ENCODE data around the gene DAP.

The DAP gene

GRCh38 chr5:10682801-10683525 lies 78.1 kb downstream of the DAP start:
- H3K9me3 ChIP-seq (ENCODE audit: insufficient read depth, low read length) = no peaks in the 10 kb centered on the region
- no peak overlapping the region for H3K4me2 ChIP-seq (ENCODE audit: low read depth, low read length, poor library complexity, severe bottlenecking)
- no peaks in the 10 kb centered on the region for H4K20me1 ChIP-seq (ENCODE audit: low read depth, low read length)
- TF ChIP-seq EZH2phosphoT487 (conservative IDR thresholded peaks at IDR 0.05; ENCODE audit: low read length) = no peak
- no peak for TF ChIP-seq CTCF (IDR thresholded peaks at IDR 0.05; ENCODE audit: insufficient read depth, low read length, poor library complexity, severe bottlenecking)
- H3K36me3 ChIP-seq (ENCODE audit: low read length) = peaks cover 2% of the 10 kb centered on the region; the same call in 1 of the 2 replicates
- no peaks in the 10 kb centered on the region for H3K9me2 ChIP-seq (replicated peaks; ENCODE audit: insufficient read depth, low read length)
- H3K79me2 ChIP-seq (ENCODE audit: insufficient read depth, low read length) = no peaks in the 10 kb centered on the region
- no peak overlapping the region for H3K4me3 ChIP-seq (ENCODE audit: insufficient read depth, low read length, poor library complexity, severe bottlenecking)
- no peaks in the 10 kb centered on the region for H3F3A ChIP-seq (ENCODE audit: insufficient read depth)
- H2AFZ ChIP-seq (ENCODE audit: low read depth, low read length, severe bottlenecking) = no peak overlapping the region
- H3K27me3 ChIP-seq (ENCODE audit: low read length) = no peaks in the 10 kb centered on the region
- no peak overlapping the region for H3K9ac ChIP-seq (ENCODE audit: low read length)
- no peak overlapping the region for H3K27ac ChIP-seq (ENCODE audit: low read depth, low read length)

- Histone ChIP-seq H3K4me3 (ENCODE audit: insufficient read depth, low read length, poor library complexity, severe bottlenecking) (no peak overlapping the region), H3K9ac (ENCODE audit: low read length) (no peak overlapping the region), H3K27ac (ENCODE audit: low read depth, low read length) (no peak overlapping the region), H3K27me3 (ENCODE audit: low read length) (no peaks in the 10 kb centered on the region), H3K9me3 (ENCODE audit: insufficient read depth, low read length) (no peaks in the 10 kb centered on the region), H4K20me1 (ENCODE audit: low read depth, low read length) (no peaks in the 10 kb centered on the region), H3K36me3 (ENCODE audit: low read length) (peaks cover 2% of the 10 kb centered on the region; the same call in 1 of the 2 replicates), H3F3A (ENCODE audit: insufficient read depth) (no peaks in the 10 kb centered on the region), H3K4me2 (ENCODE audit: low read depth, low read length, poor library complexity, severe bottlenecking) (no peak overlapping the region), H3K79me2 (ENCODE audit: insufficient read depth, low read length) (no peaks in the 10 kb centered on the region), H3K9me2 (replicated peaks; ENCODE audit: insufficient read depth, low read length) (no peaks in the 10 kb centered on the region), H2AFZ (ENCODE audit: low read depth, low read length, severe bottlenecking) (no peak overlapping the region)
- TF ChIP-seq EZH2phosphoT487 (conservative IDR thresholded peaks at IDR 0.05; ENCODE audit: low read length) (no peak), CTCF (IDR thresholded peaks at IDR 0.05; ENCODE audit: insufficient read depth, low read length, poor library complexity, severe bottlenecking) (no peak)
Observed at GRCh38 chr5:10681731-10682679, 79.0 kb downstream of the DAP start.

- no peaks in the 10 kb centered on the region for H3K27me3 ChIP-seq (ENCODE audit: low read length)
- TF ChIP-seq CTCF (IDR thresholded peaks at IDR 0.05; ENCODE audit: insufficient read depth, low read length, poor library complexity, severe bottlenecking) = no peak
- no peak for TF ChIP-seq EZH2phosphoT487 (conservative IDR thresholded peaks at IDR 0.05; ENCODE audit: low read length)
- H3K9ac ChIP-seq (ENCODE audit: low read length) = no peak overlapping the region
- H3K4me3 ChIP-seq (ENCODE audit: insufficient read depth, low read length, poor library complexity, severe bottlenecking) = no peak overlapping the region
- no peaks in the 10 kb centered on the region for H3K9me3 ChIP-seq (ENCODE audit: insufficient read depth, low read length)
- H3K36me3 ChIP-seq (ENCODE audit: low read length) = peaks cover 2% of the 10 kb centered on the region; the same call in 1 of the 2 replicates
- no peak overlapping the region for H3K4me2 ChIP-seq (ENCODE audit: low read depth, low read length, poor library complexity, severe bottlenecking)
- no peaks in the 10 kb centered on the region for H3K79me2 ChIP-seq (ENCODE audit: insufficient read depth, low read length)
- no peak overlapping the region for H2AFZ ChIP-seq (ENCODE audit: low read depth, low read length, severe bottlenecking)
- H3F3A ChIP-seq (ENCODE audit: insufficient read depth) = no peaks in the 10 kb centered on the region
- no peak overlapping the region for H3K27ac ChIP-seq (ENCODE audit: low read depth, low read length)
- no peaks in the 10 kb centered on the region for H3K9me2 ChIP-seq (replicated peaks; ENCODE audit: insufficient read depth, low read length)
- H4K20me1 ChIP-seq (ENCODE audit: low read depth, low read length) = no peaks in the 10 kb centered on the region
Observed at GRCh38 chr5:10680876-10681481, 80.1 kb downstream of the DAP start.

Data from SU-DHL-6 (cell line).